ENCODE measurements around the gene WDR74.
"Not testable (repeated sequence)": the region's sequence is repeated elsewhere in the genome, so short reads cannot be mapped to it uniquely, and the experiment has no call there.

WDR74 gene

GRCh38 chr11:62861564-62862192 lies 22.3 kb upstream of the WDR74 start:
- not testable (repeated sequence) for H3K4me3 ChIP-seq (ENCODE audit: low read depth, low read length); DNase-seq (ENCODE audit: low read depth)

- H3K4me3 ChIP-seq (ENCODE audit: low read depth, low read length), result no peak overlapping the region
- no peak for DNase-seq (ENCODE audit: low read depth)
Measured at GRCh38 chr11:62860835-62861563, 21.6 kb upstream of the WDR74 start.

GRCh38 chr11:62859281-62859703 lies 19.9 kb upstream of the WDR74 start:
- H3K4me3 ChIP-seq (ENCODE audit: low read depth, low read length); DNase-seq (ENCODE audit: low read depth): not testable (repeated sequence)

- no peak for DNase-seq (ENCODE audit: low read depth)
- no peak overlapping the region for H3K4me3 ChIP-seq (ENCODE audit: low read depth, low read length)
Measured at GRCh38 chr11:62858201-62858600, 18.8 kb upstream of the WDR74 start.

GRCh38 chr11:62857541-62857982 lies 18.2 kb upstream of the WDR74 start:
- no peak overlapping the region for H3K4me3 ChIP-seq (ENCODE audit: low read depth, low read length)
- DNase-seq (ENCODE audit: low read depth), result no peak

GRCh38 chr11:62856333-62856895 lies 17.0 kb upstream of the WDR74 start:
- peak overlapping the region; percentile 99 for H3K4me3 ChIP-seq (ENCODE audit: low read depth, low read length)
- DNase-seq (ENCODE audit: low read depth), result no peak

GRCh38 chr11:62855571-62856332 lies 16.4 kb upstream of the WDR74 start:
- DNase-seq (ENCODE audit: low read depth), result peak; percentile 95
- peak overlapping the region; percentile 99 for H3K4me3 ChIP-seq (ENCODE audit: low read depth, low read length)

GRCh38 chr11:62854825-62855570 lies 15.6 kb upstream of the WDR74 start:
- DNase-seq (ENCODE audit: low read depth), result no peak
- peak overlapping the region; percentile 99 for H3K4me3 ChIP-seq (ENCODE audit: low read depth, low read length)

- no peak for DNase-seq (ENCODE audit: low read depth)
- peak overlapping the region; percentile 99 for H3K4me3 ChIP-seq (ENCODE audit: low read depth, low read length)
Measured at GRCh38 chr11:62854013-62854824, 14.8 kb upstream of the WDR74 start.

GRCh38 chr11:62853279-62853965 lies 14.0 kb upstream of the WDR74 start:
- DNase-seq (ENCODE audit: low read depth), result no peak
- H3K4me3 ChIP-seq (ENCODE audit: low read depth, low read length), result peak overlapping the region; percentile 99

- no peak for DNase-seq (ENCODE audit: low read depth)
- H3K4me3 ChIP-seq (ENCODE audit: low read depth, low read length), result no peak overlapping the region
Measured at GRCh38 chr11:62852523-62853188, 13.3 kb upstream of the WDR74 start.

GRCh38 chr11:62851807-62852522 lies 12.6 kb upstream of the WDR74 start:
- no peak for DNase-seq (ENCODE audit: low read depth)

GRCh38 chr11:62850911-62851806 lies 11.8 kb upstream of the WDR74 start:
- no peak for DNase-seq (ENCODE audit: low read depth)
- H3K4me3 ChIP-seq (ENCODE audit: low read depth, low read length), result no peak overlapping the region

More at GRCh38 chr11:62851807-62852522, 12.6 kb upstream of the WDR74 start:
- no peak overlapping the region for H3K4me3 ChIP-seq (ENCODE audit: low read depth, low read length)

GRCh38 chr11:62847767-62848314 lies 8.5 kb upstream of the WDR74 start:
- DNase-seq (ENCODE audit: low read depth), result no peak
- H3K4me3 ChIP-seq (ENCODE audit: low read depth, low read length), result no peak overlapping the region

- no peak overlapping the region for H3K4me3 ChIP-seq (ENCODE audit: low read depth, low read length)
- no peak for DNase-seq (ENCODE audit: low read depth)
Measured at GRCh38 chr11:62846177-62846576, 6.8 kb upstream of the WDR74 start.

GRCh38 chr11:62844154-62844553 lies 4.8 kb upstream of the WDR74 start:
- H3K4me3 ChIP-seq (ENCODE audit: low read depth, low read length), result no peak overlapping the region
- DNase-seq (ENCODE audit: low read depth), result no peak

Data from skeletal muscle cell (primary cell).